Testis (tissue), 2 donors: Measurements from ENCODE around the gene PGP.

Experiments
- POLR2A ChIP-seq: fragments of 450-650 bp; IDR thresholded peaks from one replicate; pipeline ENCODE4 v1.6.1; 2017; ENCODE audit warnings: antibody characterized with exemption, mild to moderate bottlenecking, moderate library complexity
- TF ChIP-seq, protein P1 (sequence below), 3 experiments: fragments of 450-650 bp in 2 of 3; fragments of 200-600 bp in 1 of 3; sonication (generic) in 1 of 3; IDR thresholded peaks; one replicate each; pipeline ENCODE4 v1.5.1; 2016 to 2019; ENCODE audit warnings: antibody characterized with exemption in 3 of 3, mild to moderate bottlenecking in 2 of 3, moderate library complexity in 1 of 3

DNA sequence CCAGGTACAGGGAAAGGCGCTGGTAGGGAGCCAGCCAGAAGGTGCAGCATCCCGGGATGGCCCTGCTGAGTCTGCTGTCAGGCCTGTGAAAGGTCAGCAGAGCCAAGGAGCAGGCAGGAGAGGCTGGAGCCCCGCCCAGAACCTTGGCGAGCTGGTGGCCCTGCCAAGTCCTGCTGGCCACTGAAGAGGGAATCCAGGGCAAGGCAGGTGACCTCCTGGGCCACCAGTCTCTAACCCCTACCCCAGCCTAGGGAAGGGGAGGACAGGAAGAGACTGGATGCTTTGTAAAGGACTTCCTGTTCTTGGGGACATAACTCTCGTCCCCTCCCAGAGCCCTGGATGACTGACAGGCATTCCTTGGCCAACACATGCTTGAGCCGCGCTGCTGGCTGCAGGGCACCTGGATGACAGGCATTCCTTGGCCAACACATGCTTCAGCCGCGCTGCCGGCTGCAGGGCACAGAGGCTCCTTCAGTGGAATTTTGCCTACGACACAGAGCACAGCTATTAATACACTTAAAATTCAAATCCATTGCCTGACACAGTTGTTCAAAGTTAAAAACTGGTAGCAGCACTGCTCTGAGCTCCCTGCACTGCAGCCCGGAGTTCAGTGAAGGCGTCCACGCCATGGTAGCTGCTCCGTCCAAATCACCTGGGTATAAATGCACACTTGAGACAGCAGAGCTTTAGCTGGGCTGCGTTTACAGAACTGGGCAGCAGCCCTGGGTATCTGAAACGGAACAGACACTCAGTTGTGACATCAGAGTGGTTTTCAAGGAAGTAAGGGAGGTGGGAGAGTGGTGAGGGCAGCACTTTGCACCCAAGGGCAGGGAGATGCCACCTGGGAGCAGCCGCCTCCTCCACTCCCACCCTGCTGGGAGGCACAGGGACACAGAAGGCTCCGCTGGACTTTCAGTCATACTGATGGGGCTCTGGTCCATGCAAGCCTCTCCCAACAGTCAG is 2.0 kb downstream of the PGP start:
- TF ChIP-seq, protein P1, sequence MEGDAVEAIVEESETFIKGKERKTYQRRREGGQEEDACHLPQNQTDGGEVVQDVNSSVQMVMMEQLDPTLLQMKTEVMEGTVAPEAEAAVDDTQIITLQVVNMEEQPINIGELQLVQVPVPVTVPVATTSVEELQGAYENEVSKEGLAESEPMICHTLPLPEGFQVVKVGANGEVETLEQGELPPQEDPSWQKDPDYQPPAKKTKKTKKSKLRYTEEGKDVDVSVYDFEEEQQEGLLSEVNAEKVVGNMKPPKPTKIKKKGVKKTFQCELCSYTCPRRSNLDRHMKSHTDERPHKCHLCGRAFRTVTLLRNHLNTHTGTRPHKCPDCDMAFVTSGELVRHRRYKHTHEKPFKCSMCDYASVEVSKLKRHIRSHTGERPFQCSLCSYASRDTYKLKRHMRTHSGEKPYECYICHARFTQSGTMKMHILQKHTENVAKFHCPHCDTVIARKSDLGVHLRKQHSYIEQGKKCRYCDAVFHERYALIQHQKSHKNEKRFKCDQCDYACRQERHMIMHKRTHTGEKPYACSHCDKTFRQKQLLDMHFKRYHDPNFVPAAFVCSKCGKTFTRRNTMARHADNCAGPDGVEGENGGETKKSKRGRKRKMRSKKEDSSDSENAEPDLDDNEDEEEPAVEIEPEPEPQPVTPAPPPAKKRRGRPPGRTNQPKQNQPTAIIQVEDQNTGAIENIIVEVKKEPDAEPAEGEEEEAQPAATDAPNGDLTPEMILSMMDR (IDR thresholded peaks at IDR 0.05), result no peak
- TF ChIP-seq POLR2A, result no peak
